ENCODE results near the gene ZNF835.

Gene ZNF835

DNA sequence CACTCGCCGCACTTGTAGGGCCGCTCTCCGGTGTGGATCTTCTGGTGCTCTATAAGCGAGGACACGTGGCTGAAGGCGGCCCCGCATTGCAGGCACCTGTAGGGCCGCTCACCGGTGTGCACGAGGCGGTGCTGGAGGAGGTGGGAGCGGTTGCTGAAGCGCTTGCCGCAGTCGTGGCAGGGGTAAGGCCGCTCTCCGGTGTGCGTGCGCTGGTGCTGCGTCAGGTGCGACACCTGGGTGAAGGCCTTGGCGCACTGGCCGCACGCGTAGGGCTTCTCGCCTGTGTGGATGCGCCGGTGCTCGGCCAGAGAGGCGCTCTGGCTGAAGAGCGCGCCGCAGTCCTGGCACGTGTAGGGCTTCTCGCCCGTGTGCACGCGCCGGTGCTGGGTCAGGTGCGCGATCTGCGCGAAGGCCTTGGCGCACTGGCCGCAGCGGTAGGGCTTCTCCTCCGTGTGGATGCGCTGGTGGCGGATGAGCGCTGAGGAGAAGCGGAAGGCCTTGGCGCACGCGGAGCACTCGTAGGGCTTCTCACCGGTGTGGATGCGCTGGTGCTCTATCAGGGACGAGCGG is 7.5 kb downstream of the ZNF835 start:
- DNase-seq (ENCODE audit: low read depth): no peak

DNA sequence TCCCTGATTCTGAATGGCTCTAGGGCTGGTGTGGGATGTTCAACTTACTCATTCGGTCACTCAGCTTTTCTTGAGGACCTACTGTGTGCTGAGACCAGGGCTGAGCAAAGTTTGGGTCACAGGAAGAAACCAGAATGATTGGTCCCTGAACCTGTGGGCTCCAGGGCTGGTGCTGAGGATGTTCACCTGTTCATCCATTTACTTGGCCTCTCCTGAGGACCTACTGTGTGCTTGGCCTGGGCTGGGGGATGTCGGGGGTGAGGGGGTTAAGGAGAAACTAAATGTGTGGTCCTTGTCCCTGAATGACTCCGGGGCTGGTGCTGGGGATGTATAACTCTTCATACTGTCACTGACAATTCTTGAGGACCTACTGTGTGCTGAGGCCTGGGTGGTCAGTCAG is 10.3 kb downstream of the ZNF835 start:
- no peak for DNase-seq (ENCODE audit: low read depth)

DNA sequence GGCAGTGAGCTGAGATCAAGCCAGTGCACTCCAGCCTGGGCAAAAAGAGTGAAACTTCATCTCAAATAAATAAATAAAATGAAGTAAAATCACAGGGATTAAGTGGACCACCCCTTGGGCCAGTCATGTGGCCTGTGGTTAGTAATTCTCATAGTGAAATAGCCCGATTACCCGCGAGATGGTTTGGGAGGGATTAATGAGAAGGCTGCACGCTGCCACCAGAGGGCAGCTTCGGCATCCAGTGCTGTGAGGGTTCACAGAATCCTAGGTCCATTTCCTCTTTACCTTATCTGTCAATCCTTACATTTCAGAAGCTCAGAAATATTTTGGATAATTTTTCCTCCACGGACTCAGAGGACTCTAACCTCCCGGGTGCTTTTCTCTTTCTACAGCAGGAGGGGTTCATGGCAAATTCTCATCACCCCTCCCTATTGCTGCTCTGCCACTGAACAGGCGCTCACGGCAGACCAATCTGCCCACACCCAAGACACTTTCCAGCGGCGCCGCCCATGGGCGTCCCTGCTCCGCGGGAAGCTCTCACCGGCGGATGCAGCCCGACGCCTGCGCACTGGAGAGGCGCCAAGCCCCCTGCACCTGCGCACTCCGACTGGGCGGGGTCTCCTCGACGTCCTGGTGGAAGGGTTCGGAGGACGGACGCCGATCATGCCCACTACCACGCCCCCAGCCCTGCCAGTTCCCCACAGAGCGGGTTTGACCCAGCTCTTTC is 11.0 kb downstream of the ZNF835 start:
- no peak for DNase-seq (ENCODE audit: low read depth)

DNA sequence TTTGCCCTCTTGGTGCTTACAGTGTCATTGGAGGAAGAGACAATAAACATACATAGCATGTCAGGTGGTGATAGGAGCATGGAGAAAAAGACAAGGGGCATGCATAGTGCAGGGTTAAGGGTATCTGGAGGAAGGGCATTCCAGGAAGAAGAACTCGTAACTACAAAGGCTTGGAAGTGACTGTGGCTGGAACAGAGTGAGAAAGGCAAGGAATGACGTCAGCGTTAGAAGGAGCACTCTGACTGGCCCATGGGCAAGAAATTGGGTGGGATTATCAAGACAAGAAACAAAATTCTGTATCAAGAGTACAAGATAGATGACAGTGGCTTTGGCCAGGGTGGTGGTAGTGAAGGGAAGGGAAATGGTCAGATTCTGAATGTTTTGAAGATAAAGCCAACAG is 17.4 kb downstream of the ZNF835 start:
- no peak for DNase-seq (ENCODE audit: low read depth)

DNA sequence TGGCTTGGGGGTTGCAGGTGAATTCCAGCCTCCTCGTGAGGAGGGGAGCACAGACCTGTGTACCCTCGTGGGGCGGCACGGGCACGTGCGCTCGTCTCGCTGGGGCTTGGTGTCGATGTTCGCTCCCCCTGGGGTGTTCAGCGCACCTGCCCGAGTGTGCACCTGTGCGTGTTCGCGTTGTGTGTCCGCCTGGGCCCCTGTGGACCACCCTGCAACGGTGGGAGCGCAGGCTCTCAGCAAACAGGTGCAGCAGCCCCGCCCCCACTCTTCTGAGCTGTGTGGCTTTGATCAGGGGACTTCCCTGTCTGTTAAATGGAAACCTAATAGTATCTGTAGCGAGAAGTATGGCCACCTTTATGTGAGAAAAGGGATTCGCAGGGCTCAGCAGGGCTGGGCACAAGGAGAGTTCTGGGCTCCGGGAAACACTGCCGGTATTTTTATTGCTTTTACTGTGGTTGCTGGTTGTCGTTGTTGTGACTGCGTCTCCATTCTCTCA is 28.0 kb downstream of the ZNF835 start:
- DNase-seq (ENCODE audit: low read depth): no peak

DNA sequence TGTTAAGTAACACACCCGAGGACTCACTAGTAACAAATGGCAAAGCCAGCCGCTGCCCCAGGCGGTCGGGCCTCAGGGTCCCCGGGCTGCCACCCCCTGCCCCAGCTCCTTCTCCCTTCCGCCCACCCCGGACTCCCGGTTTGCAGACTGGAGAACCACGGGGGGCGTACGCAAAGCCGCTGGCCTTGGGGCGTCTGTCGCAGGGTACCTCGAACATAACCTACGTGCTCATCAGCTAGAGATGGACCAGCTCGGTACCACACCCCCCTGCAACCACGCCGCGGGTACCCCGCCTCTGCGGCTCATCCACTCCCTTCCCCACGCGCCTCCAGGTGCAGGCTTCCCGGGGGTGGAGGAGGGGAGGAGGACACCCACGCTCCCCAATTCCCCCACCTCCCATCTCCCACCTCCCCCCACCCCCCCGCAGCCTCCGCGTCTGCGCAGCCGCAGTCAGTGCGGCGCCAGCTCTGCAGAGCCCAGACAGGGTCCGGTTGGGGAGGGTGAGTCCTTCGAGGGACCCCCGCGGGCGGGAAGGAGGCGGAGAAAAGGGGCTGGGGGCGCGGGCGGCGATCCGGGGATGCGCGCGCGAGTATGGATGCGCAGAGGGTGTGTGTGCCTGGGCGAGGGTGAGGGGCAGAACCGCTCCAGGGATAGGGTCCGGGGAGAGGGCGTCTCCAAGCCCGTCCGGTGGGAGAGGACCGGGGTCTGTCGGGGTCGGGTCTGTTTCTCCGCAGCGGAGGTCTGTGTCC is 28.7 kb downstream of the ZNF835 start, which contains the start of gene SMIM17:
Gene SMIM17 (plus strand): TSS at position 449 of the 749 bp plus-strand sequence. CDS start 2,509 bp downstream, outside the sequence.
- DNase-seq (ENCODE audit: low read depth): no peak

DNA sequence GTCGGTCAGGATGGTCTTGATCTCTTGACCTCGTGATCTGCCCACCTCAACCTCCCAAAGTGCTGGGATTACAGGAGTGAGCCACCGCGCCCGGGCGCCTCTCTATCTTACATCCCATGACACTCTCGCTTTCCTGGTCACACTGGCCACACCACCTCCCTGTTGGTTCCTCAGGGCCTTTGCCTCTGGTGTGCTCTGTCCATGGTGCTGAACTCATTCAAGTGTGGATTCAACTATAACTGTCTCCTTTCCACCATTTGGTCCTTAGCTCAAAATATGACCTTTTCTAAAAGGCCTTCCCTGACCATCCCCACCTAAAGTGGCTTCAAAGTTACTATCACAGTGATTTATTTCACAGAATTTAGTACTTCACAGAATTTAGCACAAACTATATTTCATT is 32.3 kb downstream of the ZNF835 start:
- DNase-seq (ENCODE audit: low read depth): peak; percentile 8

DNA sequence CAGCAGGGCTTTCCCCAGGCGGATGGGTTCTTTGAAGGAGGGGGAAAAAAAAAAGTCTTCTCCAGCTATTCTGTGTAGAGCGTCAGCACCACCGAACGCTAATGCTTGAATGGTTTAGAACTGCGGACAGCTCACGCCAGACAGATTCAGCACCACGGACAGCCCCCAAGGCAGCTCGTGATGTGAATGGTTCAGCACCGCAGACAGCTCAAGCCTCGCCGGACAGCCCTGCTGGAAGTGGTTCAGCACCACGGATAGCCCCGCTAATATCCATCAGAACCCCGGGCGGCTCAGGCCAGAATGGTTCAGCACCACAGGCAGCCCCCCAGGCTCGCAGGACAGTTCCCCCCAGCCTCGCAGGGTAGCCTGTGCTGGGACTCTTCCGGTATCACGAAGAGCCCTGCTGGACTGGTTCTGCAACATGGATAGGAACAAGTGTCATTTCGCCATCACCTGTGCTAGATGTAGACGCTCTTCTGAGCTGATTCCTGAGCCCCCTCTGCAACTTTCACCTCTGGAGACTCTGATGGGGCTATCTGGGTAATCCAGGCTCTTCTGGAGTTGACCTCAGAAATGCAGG is 33.5 kb downstream of the ZNF835 start:
- peak; percentile 62 for DNase-seq (ENCODE audit: low read depth)

DNA sequence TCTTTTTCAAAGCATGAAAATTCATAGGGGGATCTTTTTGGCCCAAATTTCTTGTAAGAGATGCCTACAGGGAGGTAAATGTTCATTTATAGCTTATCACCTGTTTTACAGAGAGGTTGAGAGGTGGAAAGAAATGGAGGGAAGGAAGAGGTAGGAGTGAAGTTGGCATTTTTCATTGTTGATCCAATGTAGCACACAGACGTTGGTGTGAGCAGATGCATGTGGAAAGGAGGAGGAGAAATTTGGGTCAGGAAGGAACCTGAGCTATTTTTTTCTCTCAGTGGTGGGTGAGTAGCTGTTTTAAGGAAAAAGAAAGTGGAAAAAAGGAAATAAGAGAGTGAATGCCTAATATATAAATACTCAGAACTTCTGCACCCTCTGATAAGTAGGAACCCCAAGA is 38.5 kb downstream of the ZNF835 start:
- DNase-seq (ENCODE audit: low read depth): no peak

DNA sequence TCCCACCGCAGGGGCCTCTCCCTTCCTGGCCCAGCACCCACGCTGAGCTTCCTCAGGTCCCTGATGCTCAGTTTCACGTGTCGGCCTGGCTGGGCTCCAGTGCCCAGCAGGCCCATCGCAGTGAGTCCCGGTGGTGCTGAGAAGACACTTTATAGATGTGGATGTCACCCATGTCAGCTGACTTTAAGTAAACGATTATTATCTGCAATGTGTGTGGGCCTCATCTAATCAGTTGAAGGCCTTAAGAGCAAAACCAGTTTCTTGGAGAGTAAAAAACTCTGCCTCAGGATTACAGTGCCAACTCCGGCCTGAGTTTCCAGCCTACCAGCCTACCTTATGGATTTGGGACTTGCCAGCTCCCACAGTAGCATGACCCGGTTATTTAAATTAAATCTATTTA is 45.8 kb downstream of the ZNF835 start:
- DNase-seq (ENCODE audit: low read depth): no peak

DNA sequence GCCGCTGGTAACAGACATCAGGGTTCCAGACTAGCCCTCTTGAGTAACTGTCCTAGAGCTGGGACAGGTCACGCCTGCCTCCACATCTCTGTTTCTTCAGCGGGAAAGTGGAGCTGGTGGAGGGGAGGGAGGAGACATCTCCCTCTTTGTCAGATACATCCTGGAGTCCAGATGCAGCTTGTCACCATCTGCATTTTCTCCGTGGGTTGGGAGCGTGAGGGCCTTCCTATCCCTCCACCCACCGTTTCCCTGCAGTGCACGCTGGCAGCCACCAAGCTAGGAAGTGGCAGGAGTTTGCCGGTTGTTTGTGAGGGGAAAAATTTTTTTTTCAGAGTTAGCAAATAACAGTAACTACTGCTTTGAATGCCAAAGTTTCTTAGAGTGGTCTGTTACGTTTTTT is 48.6 kb downstream of the ZNF835 start:
- no peak for DNase-seq (ENCODE audit: low read depth)

DNA sequence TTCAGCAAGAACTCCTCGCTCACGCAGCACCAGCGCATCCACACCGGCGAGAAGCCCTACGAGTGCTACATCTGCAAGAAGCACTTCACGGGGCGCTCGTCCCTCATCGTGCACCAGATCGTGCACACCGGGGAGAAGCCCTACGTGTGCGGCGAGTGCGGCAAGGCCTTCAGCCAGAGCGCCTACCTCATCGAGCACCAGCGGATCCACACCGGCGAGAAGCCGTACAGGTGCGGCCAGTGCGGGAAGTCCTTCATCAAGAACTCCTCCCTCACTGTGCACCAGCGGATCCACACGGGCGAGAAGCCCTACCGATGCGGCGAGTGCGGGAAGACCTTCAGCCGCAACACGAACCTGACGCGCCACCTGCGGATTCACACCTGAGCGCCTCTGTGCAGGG is 49.2 kb downstream of the ZNF835 start:
- DNase-seq (ENCODE audit: low read depth): no peak

DNA sequence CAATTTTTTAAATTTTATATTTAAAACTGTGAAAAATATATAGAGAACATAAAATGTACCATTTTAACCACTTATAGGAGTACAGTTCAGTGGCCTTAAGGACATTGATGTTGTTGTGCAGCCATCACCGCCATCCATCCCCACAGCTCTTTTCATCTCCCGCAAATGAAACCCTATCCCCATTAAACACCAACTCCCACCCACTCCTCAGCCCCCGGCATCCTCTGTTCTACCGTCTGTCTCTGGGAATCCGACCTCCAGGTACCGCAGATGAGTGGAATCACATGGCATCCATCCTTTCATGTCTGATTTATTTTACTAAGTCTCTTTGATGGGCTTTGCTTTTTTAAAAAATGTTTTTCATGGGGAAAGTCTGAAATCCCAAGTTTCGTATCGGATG is 52.4 kb downstream of the ZNF835 start:
- DNase-seq (ENCODE audit: low read depth): no peak

DNA sequence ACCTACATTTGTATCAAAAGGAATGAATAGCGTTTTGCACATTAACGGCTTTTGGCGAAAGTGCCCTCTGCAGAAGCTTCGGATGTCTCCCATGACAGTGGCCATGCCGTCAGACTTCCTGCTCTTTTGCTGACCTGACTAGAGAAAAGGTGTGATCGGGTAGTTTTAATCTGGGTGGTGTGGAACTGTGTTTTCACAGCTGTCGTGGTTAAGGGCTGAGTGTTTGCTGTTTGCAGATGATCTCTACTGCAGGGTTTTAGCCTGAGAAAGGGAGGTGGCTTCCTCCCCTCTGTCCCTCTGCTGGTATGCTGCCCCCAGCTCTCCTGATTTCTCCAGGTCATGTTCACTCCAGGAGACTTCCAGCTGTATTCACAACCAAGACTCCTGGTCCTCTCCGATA is 54.0 kb downstream of the ZNF835 start:
- no peak for DNase-seq (ENCODE audit: low read depth)

DNA sequence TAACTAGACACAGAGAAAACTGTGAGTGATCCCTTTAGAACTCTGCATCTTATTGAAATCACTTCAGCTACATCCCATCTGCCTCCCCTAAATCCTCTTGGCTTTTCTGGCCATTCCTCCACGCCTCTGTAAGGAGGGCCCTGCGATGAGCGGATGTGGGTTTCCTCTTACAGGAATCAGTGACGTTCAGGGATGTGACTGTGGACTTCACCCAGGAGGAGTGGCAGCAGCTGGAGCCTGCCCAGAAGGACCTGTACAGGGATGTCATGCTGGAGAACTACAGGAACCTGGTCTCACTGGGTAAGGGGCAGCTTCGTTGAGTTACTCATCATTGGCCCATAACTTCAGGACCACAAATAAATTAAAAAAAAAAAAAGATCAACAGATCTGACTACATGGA is 57.9 kb downstream of the ZNF835 start:
- no peak for DNase-seq (ENCODE audit: low read depth)

DNA sequence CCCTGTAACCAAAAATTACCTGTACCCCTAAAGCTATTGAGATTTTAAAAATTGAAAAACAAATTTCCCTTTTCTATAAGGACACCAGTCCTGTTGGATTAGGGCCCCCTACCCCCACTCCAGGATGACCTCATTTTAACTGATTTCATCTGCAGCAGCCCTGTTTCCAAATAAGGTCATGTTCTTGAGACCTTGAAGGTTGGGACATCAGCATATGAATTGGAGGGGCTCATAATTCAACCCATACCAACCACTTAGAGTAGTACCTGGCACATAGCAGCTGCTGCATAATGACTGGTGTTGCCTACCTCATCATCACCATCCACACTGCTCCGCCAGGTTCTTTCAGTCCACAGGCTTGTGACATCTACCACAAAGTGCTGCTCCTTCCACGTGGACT is 58.8 kb downstream of the ZNF835 start:
- no peak for DNase-seq (ENCODE audit: low read depth)
